NB4 (cell line): ENCODE measurements around the gene HES6.

Experiments used
- CTCF ChIP-seq: IDR thresholded peaks from one replicate; pipeline ENCODE4 v1.5.1; 2012; ENCODE audit warnings: low read depth, low read length
- POLR2A ChIP-seq: IDR thresholded peaks from 2 replicates; pipeline ENCODE4 v1.6.1; 2011; ENCODE audit warnings: mild to moderate bottlenecking; ENCODE audit not compliant: insufficient read length; ENCODE audit errors: extremely low read depth

GRCh38 chr2:238190445-238190844, 49.4 kb downstream of the HES6 start:
- no peak for TF ChIP-seq CTCF
- no peak for TF ChIP-seq POLR2A
